ENCODE data around the gene METTL22. TPM values are rescaled to one million over a fixed set of nuclear protein-coding genes. Genes with fewer than 3 reads are reported as not detected.

The METTL22 gene
- total and polyA plus RNA-seq, 4 experiments from 2014 or later, result 6.2 to 49.8 (median 28.6) TPM

DNA sequence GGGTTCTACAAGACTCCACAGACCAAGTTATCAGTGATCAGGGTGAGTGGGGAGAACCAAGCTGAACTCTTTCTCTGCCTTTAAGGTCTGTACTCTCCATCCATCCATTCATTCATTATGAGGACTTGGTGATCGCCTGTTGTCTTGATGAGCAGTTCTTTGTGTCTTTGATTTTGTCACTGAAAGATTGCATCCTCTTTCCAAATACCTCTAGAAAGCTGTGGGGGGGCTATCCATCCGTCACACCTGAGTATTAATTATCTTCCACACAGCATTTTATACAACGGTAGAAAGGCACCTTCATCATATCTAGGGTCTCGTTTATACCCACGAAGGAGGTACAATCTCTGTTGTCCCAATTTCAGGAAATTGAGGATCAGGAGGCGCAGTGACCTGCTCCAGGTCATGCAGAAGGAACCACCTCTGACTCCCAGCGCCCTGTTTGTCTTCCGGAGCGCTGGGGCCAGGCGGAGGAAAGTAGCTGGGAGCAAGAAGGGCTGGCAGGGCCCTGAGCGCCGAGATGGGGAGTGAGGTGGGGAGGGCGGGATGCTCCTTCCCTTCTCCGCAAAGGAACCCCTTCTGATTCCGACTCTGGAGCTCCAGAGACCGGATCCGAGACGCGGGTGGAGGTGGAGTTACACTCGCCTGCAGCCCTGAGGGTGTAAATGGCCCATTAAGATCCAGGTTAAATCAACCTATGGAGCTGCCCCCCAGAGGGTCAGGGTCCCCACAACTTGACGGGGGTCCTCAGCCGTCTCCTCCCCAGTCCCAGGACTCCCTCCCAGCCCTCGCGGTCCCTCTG lies 52.3 kb downstream of the METTL22 start:
- ChIA-PET CTCF (ENCODE audit: partially characterized antibody) (interaction anchor here (0.9 to 1.2 kb wide), 2 partner anchors 195 to 206 kb away, joined by 3 to 4 read pairs; partner anchors contain the start of gene CARHSP1), POLR2A (ENCODE audit: partially characterized antibody) (interaction anchor here (1.1 to 4.4 kb wide), 3 partner anchors 124 to 417 kb away, joined by 4 to 18 read pairs (median 5); partner anchors contain the start of genes CARHSP1, HAPSTR1, PMM2 and TMEM186)
- H3K4me3 Mint-ChIP-seq, result peak overlapping the region; percentile 79 to 95 (median 91)
- H3K27ac Mint-ChIP-seq, result peak overlapping the region; percentile 44 to 87 (median 67)
- Histone ChIP-seq H3K4me1 (ENCODE audit: insufficient read depth, low read length) (peaks cover 17% of the 10 kb centered on the region), H3K27ac (ENCODE audit: low read depth, low read length) (peak overlapping the region; percentile 45), H3K36me3 (ENCODE audit: insufficient read depth, low read length) (no peaks in the 10 kb centered on the region), H3K4me3 (ENCODE audit: low read length in 2 of 2) (peak overlapping the region; percentile 57 to 85), H3K27me3 (ENCODE audit: insufficient read depth, low read length) (no peaks in the 10 kb centered on the region), H3K9me3 (ENCODE audit: control insufficient read depth in 1 of 2, low read length in 2 of 2) (no peaks in the 10 kb centered on the region)
- H3K27me3 Mint-ChIP-seq, result no peaks in the 10 kb centered on the region
- peaks cover 2 to 7% of the 10 kb centered on the region in 2 donors for H3K36me3 Mint-ChIP-seq
- DNase-seq, result peak in 1 of 5 donors; percentile 40
- intact Hi-C loops (cut with micrococcal nuclease), result loop anchor here (1.0 to 5.0 kb wide), 4 partner anchors 53 to 288 kb away; partner anchors contain the start of genes CARHSP1, METTL22, PMM2 and TMEM186
- peaks cover 0 to 5% (median 0%) of the 10 kb centered on the region in 8 donors for H3K9me3 Mint-ChIP-seq
- H3K4me1 Mint-ChIP-seq, result peaks cover 8 to 24% (median 16%) of the 10 kb centered on the region in 4 donors

GRCh38 chr16:8674413-8675022 lies 53.0 kb downstream of the METTL22 start, which contains the start of gene ABAT:
TSS of gene ABAT (plus strand) at chr16:8674617. CDS start at chr16:8735740, 61,123 bp downstream.
- ChIA-PET POLR2A (ENCODE audit: partially characterized antibody) (interaction anchor here (0.8 to 4.4 kb wide), 4 partner anchors 38 to 417 kb away, joined by 3 to 18 read pairs (median 4); partner anchors contain the start of genes CARHSP1, HAPSTR1, PMM2 and TMEM186), CTCF (ENCODE audit: partially characterized antibody) (interaction anchor here (0.9 to 1.2 kb wide), 2 partner anchors 194 to 205 kb away, joined by 3 to 4 read pairs; partner anchors contain the start of gene CARHSP1)
- Mint-ChIP-seq H3K4me3 (peak within 1 kb of the TSS; percentile 87 to 95 (median 91)), H3K27ac (peak within 1 kb of the TSS; percentile 87 to 98 (median 92)), H3K9me3 (peaks cover 0 to 6% (median under 1%) of the 10 kb centered on the region in 8 donors), H3K36me3 (peaks cover 2 to 13% of the 10 kb centered on the region in 2 donors), H3K4me1 (peaks cover 8 to 24% (median 16%) of the 10 kb centered on the region in 4 donors), H3K27me3 (no peaks in the 10 kb centered on the region)
- Histone ChIP-seq H3K4me3 (ENCODE audit: low read length in 2 of 2) (peak within 1 kb of the TSS; percentile 85 to 87), H3K27ac (ENCODE audit: low read depth, low read length) (peak within 1 kb of the TSS; percentile 62), H3K27me3 (ENCODE audit: insufficient read depth, low read length) (no peaks in the 10 kb centered on the region), H3K4me1 (ENCODE audit: insufficient read depth, low read length) (peaks cover 17% of the 10 kb centered on the region), H3K36me3 (ENCODE audit: insufficient read depth, low read length) (no peaks in the 10 kb centered on the region), H3K9me3 (ENCODE audit: control insufficient read depth in 1 of 2, low read length in 2 of 2) (no peaks in the 10 kb centered on the region)
- DNase-seq, result peak; percentile 85 to 92 (median 88)
- intact Hi-C loops (cut with micrococcal nuclease), result loop anchor here (1.0 to 5.0 kb wide), 4 partner anchors 54 to 288 kb away; partner anchors contain the start of genes CARHSP1, METTL22, PMM2 and TMEM186

DNA sequence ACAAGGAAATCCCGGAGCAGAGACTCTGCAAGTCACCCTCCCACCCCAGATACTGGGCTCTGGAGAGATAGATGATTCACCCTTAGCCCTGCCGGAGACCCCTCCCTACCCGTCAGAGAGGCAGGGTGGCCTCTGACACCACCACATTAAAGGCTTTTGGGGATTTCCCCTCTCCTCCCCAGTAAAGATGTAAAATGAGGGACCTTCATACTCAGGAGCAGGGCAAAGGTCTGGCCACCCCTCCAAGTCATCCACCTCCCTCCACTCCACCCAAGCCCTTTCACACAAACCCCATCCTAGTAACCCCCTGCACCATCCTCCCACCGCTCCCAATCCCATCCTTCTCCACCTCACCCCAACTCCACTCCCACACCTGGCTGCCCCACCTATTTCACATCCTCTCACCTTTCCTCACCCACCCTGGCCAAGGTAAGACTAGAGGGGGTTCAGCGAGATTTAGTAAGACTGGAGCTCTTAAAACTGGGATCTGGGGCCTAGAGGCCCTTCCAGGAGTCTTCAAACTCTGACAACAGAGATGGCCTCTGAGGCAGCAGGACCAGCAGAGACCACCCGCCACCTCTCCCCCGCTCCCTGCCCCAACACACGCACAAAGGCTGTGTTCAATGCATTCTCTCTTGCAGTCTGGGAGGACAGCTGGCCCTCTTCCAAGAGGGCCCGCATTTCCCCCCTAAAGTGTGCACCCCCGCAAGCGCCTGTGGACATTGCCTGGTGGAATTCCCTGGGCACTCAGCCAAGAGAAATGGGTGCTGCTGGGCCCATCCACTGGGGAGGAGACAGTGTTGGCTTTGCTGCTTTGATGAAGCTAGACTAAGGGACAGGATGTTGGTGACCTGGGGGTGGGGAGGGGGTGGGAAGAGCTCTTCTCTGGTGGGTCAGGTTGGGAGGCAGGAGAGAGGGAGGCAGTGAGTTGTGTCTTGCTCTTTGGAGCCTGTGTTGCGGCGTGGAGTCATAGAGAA lies 54.0 kb downstream of the METTL22 start:
- Histone ChIP-seq H3K36me3 (ENCODE audit: insufficient read depth, low read length) (no peaks in the 10 kb centered on the region), H3K27me3 (ENCODE audit: insufficient read depth, low read length) (no peaks in the 10 kb centered on the region), H3K9me3 (ENCODE audit: control insufficient read depth in 1 of 2, low read length in 2 of 2) (no peaks in the 10 kb centered on the region), H3K4me1 (ENCODE audit: insufficient read depth, low read length) (peaks cover 17% of the 10 kb centered on the region), H3K27ac (ENCODE audit: low read depth, low read length) (peak overlapping the region; percentile 62), H3K4me3 (ENCODE audit: low read length in 2 of 2) (peak overlapping the region; percentile 85 to 87)
- Mint-ChIP-seq H3K4me1 (peaks cover 10 to 24% (median 20%) of the 10 kb centered on the region in 4 donors), H3K27me3 (no peaks in the 10 kb centered on the region), H3K9me3 (peaks cover 0 to 9% (median 3%) of the 10 kb centered on the region in 8 donors), H3K36me3 (peaks cover 5 to 20% of the 10 kb centered on the region in 2 donors), H3K4me3 (peak overlapping the region; percentile 87 to 95 (median 91)), H3K27ac (peak overlapping the region; percentile 87 to 98 (median 92))
- peak; percentile 32 to 83 (median 41) for DNase-seq
- CTCF ChIA-PET (ENCODE audit: partially characterized antibody), result interaction anchor here (1.1 to 1.2 kb wide), 2 partner anchors 21 to 193 kb away, joined by 4 read pairs; partner anchors contain the start of gene CARHSP1
- POLR2A ChIA-PET (ENCODE audit: partially characterized antibody), result interaction anchor here (0.8 to 4.4 kb wide), 4 partner anchors 39 to 193 kb away, joined by 3 to 18 read pairs (median 3); partner anchors contain the start of genes CARHSP1, METTL22, PMM2 and TMEM186
- intact Hi-C loops (cut with micrococcal nuclease), result loop anchor here (2.0 kb wide), 2 partner anchors 55 to 193 kb away; partner anchors contain the start of genes CARHSP1 and METTL22

DNA sequence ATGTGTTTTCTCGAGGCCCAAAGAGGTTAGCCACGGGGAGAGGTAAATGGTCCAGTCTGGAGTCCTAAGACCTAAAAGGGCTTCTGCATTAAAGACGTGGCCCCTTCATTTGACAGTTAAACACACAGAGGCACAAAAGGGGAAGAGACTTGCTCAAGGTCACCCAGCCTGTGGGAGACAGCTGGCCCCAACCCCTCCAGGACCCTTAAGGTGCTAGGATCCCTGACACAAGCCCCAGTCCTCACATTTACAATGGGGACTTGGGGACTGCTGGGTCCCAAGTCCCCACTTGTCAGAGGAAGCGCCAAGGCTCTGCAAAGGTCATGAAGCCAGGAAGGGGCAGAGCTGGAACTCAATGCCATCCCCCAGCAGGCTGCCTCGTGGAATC lies 54.7 kb downstream of the METTL22 start:
- H3K27me3 ChIP-seq (ENCODE audit: insufficient read depth, low read length), result no peaks in the 10 kb centered on the region
- Mint-ChIP-seq H3K27me3 (no peaks in the 10 kb centered on the region), H3K9me3 (peaks cover 0 to 9% (median 3%) of the 10 kb centered on the region in 8 donors), H3K36me3 (peaks cover 5 to 20% of the 10 kb centered on the region in 2 donors), H3K4me3 (peak overlapping the region in 7 of 8 donors; percentile 54 to 91 (median 61)), H3K4me1 (peaks cover 10 to 24% (median 20%) of the 10 kb centered on the region in 4 donors), H3K27ac (peak overlapping the region in 5 of 7 donors; percentile 15 to 97 (median 75))
- H3K4me3 ChIP-seq (ENCODE audit: low read length in 2 of 2), result no peak overlapping the region
- intact Hi-C loops (cut with micrococcal nuclease), result no loop called here
- no peak overlapping the region for H3K27ac ChIP-seq (ENCODE audit: low read depth, low read length)
- no peaks in the 10 kb centered on the region for H3K36me3 ChIP-seq (ENCODE audit: insufficient read depth, low read length)
- CTCF ChIA-PET (ENCODE audit: partially characterized antibody), result no interaction called here
- POLR2A ChIA-PET (ENCODE audit: partially characterized antibody), result interaction anchor here (0.9 to 4.4 kb wide), 3 partner anchors 54 to 192 kb away, joined by 3 to 18 read pairs (median 3); partner anchors contain the start of genes CARHSP1, METTL22, PMM2 and TMEM186
- DNase-seq, result no peak
- peaks cover 17% of the 10 kb centered on the region for H3K4me1 ChIP-seq (ENCODE audit: insufficient read depth, low read length)
- H3K9me3 ChIP-seq (ENCODE audit: control insufficient read depth in 1 of 2, low read length in 2 of 2), result no peaks in the 10 kb centered on the region

DNA sequence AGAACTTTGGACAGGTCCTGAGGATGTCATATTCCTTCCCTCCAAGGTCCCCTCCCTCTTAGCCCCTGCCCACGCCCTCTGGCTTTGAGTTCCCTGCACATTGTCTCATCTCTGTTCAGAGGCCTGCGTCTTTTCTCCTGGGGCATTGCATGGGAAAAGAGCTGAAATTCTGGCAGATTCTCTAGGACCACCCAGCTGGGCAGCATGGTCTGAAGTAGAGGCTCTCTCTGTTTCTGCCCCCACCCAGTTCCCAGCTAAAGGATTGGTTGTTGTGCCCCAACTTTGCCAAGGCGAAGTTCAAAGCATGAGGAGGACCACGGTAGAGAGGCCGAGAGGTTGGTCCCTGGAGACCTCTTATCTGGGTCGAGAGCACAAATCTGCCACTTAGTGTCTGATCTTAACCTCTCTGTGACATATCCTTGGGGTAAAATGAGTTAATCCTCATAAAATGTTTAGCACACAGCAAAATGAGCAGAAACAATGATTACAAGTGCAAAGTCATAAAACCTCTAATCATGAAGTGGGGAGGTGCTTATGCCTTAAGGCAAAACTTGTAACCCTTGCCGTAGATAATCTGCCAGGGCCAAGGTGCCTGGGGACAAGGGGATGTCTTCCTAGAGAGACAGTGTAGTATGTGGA lies 55.4 kb downstream of the METTL22 start:
- intact Hi-C loops (cut with micrococcal nuclease), result no loop called here
- Mint-ChIP-seq H3K36me3 (peaks cover 5 to 20% of the 10 kb centered on the region in 2 donors), H3K9me3 (peaks cover 0 to 9% (median 3%) of the 10 kb centered on the region in 8 donors), H3K27ac (peak overlapping the region in 1 of 7 donors; percentile 29), H3K4me1 (peaks cover 10 to 24% (median 20%) of the 10 kb centered on the region in 4 donors), H3K4me3 (peak overlapping the region in 1 of 8 donors; percentile 35), H3K27me3 (no peaks in the 10 kb centered on the region)
- no peaks in the 10 kb centered on the region for H3K27me3 ChIP-seq (ENCODE audit: insufficient read depth, low read length)
- H3K9me3 ChIP-seq (ENCODE audit: control insufficient read depth in 1 of 2, low read length in 2 of 2), result no peaks in the 10 kb centered on the region
- no peak overlapping the region for H3K27ac ChIP-seq (ENCODE audit: low read depth, low read length)
- ChIA-PET CTCF (ENCODE audit: partially characterized antibody) (no interaction called here), POLR2A (ENCODE audit: partially characterized antibody) (interaction anchor here (4.4 kb wide), 1 partner anchor 192 kb away, joined by 18 read pairs; the partner anchor contains the start of gene CARHSP1)
- no peak for DNase-seq
- H3K36me3 ChIP-seq (ENCODE audit: insufficient read depth, low read length), result no peaks in the 10 kb centered on the region
- H3K4me3 ChIP-seq (ENCODE audit: low read length in 2 of 2), result no peak overlapping the region
- peaks cover 17% of the 10 kb centered on the region for H3K4me1 ChIP-seq (ENCODE audit: insufficient read depth, low read length)
